Small intestine (tissue), 7 donors: ENCODE measurements around the gene RAET1G. TPM values are rescaled to one million over a fixed set of nuclear protein-coding genes. Genes with fewer than 3 reads are reported as not detected.

Experiments used
- DNase-seq, 2 donors: peaks; one replicate each; pipeline versions ENCODE4 v3.0.0 to v3.0.0-alpha.2; 2013
- FAIRE-seq: peaks from 2 replicates; lab custom pipeline; 2012; peaks lifted over from hg19 to GRCh38; lab: Jason Lieb, UNC
- H3K27ac ChIP-seq, 3 donors: one replicate each; pipeline ENCODE4 v1.5.1; 2013; ENCODE audit warnings: low read length in 2 of 3, mild to moderate bottlenecking in 2 of 3, control low read depth in 1 of 3, inconsistent platforms in 1 of 3, low read depth in 1 of 3, moderate library complexity in 1 of 3
- H3K27me3 ChIP-seq, 3 donors: one replicate each; pipeline ENCODE4 v1.6.1; 2013; ENCODE audit warnings: low read length in 3 of 3, inconsistent platforms in 1 of 3; ENCODE audit not compliant: control insufficient read depth in 3 of 3, insufficient read depth in 3 of 3
- H3K36me3 ChIP-seq, 3 donors: one replicate each; pipeline ENCODE4 v1.6.1; 2013; ENCODE audit warnings: low read length in 3 of 3, inconsistent platforms in 1 of 3, low read depth in 1 of 3, mild to moderate bottlenecking in 1 of 3, moderate library complexity in 1 of 3; ENCODE audit not compliant: control insufficient read depth in 3 of 3, insufficient read depth in 2 of 3
- H3K4me1 ChIP-seq, 3 donors: one replicate each; pipeline ENCODE4 v1.6.1; 2013; ENCODE audit warnings: low read length in 2 of 3, inconsistent platforms in 1 of 3, low read depth in 1 of 3, mild to moderate bottlenecking in 1 of 3, moderate library complexity in 1 of 3; ENCODE audit not compliant: control insufficient read depth in 3 of 3, insufficient read depth in 2 of 3
- H3K4me3 ChIP-seq, 3 donors: one replicate each; pipeline ENCODE4 v1.5.1; 2013; ENCODE audit warnings: low read length in 3 of 3, control low read depth in 1 of 3, inconsistent platforms in 1 of 3, low read depth in 1 of 3, mild to moderate bottlenecking in 1 of 3, moderate library complexity in 1 of 3
- H3K9me3 ChIP-seq, 2 donors: one replicate each; pipeline ENCODE4 v1.6.1; 2013; ENCODE audit warnings: low read depth in 1 of 2, low read length in 1 of 2; ENCODE audit not compliant: control insufficient read depth in 2 of 2, insufficient read depth in 1 of 2
- WGBS, 3 donors: extraction: QIAGEN DNeasy Blood & Tissue Kit; methylation state at CpG; one replicate each; pipeline ENCODE4 v1.1.7; 2013; 5-methylcytosine and 5-hydroxymethylcytosine counted together
- polyA plus RNA-seq, 4 donors: library from polyadenylated mRNA; stranded (reverse) in 3 of 4; unstranded in 1 of 4; fragments of 200-250 nt in 3 of 4; fragments of 120-200 nt in 1 of 4; gene quantifications; one replicate each; pipeline versions ENCODE4 v1.2.1 to v1.2.3, GENCODE V29; 2013
- donor health status: healthy with polysubstance abuse.
- donor health status: control.
- donor health status: control.
- donor health status: Bipolar disorder and iron deficiency.
- donor health status: healthy.

RAET1G gene
- polyA plus RNA-seq, 4 donors = 0.15 to 0.27 TPM; not detected in 2

DNA sequence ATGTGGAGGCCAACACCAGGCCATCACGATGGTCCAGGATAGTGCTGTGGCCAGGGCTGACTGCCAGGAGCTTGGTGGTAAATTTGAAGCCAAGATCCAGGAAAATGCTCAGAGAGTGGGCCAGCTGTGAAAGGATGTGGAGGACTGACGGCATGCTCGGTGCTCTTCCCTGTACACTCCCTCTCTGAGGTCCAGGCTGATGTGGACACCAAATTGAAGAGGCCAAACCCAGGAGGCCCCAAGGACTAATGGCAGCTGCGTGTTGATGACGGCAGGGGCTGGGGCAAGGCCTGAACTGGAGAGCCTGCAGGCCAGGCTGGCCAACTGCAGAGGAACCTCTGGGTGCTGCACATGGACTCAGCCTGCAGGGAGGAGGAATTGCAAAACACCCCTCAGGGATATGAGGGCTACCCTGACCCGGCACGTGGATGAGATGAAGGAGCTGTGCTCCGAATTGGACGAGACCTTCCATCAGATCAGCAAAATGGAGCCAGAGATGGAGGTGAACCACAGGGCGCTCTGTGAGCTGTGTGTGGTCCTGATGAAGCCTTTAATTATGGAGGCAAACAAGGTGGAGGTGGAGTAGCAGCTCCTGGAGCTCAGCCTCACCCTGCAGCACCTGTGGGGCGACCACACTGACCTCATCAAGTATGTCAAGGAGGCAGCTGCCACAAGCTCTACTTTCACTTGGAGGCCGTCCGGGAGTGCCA, 18.1 kb downstream of the RAET1G start:
- peaks cover 0 to 9% of the 10 kb centered on the region in 2 donors for H3K9me3 ChIP-seq
- FAIRE-seq = no peak
- no peaks in the 10 kb centered on the region for H3K36me3 ChIP-seq
- H3K4me1 ChIP-seq = no peaks in the 10 kb centered on the region
- no peak overlapping the region for H3K4me3 ChIP-seq
- no peaks in the 10 kb centered on the region for H3K27me3 ChIP-seq
- 86 to 91% (median 87%) methylated on average over 13 of the region's 13 CpGs for WGBS, 3 donors
- no peak overlapping the region for H3K27ac ChIP-seq
- no peak for DNase-seq

DNA sequence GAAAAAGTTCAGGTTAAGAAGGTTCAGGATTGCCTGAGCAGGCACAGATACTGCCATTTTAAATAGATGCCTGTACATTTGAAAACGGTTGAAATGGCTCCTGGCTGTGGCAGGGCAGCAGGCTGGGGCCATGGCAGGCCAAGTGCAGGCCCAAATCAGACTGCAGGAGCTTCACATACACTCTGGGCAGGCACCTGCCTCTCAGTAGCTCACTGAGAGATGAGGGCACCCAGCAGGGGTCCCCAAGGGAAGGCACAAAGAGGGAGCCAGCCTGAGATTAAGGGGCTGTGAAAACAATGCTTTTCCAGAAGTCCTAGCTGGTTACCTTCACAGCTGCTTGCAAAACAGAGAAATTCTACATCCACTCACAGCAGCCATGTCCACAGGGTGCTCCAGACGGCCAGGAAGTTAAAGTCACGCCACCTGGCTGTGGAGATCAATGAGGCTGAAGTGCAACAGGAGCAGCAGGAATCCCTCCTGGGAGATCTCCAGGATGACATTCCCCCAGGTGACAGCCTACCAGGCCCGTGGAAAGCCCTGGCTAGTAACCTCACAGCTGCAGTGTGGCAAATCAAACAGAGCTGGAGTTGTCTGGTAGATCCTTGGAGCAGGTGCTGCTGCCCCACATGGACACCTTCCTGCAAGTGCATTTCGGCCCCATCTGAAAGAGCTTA, 18.8 kb downstream of the RAET1G start:
- FAIRE-seq (no peak), DNase-seq (no peak)
- Histone ChIP-seq H3K27ac (no peak overlapping the region), H3K36me3 (no peaks in the 10 kb centered on the region), H3K27me3 (no peaks in the 10 kb centered on the region), H3K9me3 (peaks cover 0 to 8% of the 10 kb centered on the region in 2 donors), H3K4me3 (no peak overlapping the region), H3K4me1 (no peaks in the 10 kb centered on the region)
- 47 to 62% (median 50%) methylated on average over 5 of the region's 5 CpGs for WGBS, 3 donors

DNA sequence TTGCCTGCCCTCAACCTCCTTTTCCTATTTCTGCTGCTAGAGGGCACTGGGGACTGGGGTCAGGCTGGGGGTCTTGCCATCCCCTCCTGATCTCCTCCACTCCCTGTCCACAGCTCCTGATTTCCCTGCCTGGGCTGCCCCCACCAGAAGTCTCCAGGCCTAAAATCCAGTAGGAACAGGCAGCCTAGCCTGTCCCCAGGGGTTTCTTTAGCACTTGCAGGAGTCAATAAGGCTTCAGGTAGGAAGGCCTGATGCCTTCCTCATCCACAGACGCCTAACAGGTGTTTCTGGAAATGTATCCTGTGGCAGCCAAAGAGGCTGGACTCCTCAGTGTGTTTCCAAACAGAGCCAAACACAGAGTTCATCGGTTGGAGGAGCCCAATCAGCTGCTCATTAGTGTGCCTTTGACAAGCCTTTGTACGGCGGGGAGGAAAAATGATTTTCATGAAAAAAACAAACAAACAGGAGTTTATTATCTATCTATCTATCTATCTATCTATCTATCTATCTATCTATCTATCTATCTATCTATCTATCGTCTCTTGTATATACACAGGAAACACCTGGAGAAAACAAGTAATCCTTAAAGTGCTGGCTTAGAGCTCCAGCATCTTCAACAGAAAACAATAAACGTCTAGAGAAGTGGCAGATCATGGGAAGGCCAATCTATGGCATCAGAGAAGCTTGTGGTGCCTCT, 21.3 kb downstream of the RAET1G start:
- Histone ChIP-seq H3K4me3 (no peak overlapping the region), H3K4me1 (peaks cover 0 to 3% (median 0%) of the 10 kb centered on the region in 3 donors), H3K27me3 (no peaks in the 10 kb centered on the region), H3K36me3 (no peaks in the 10 kb centered on the region), H3K9me3 (no peaks in the 10 kb centered on the region), H3K27ac (no peak overlapping the region)
- FAIRE-seq (no peak), DNase-seq (no peak)
- 84 to 88% (median 86%) methylated on average over 6 of the region's 6 CpGs for WGBS, 3 donors

DNA sequence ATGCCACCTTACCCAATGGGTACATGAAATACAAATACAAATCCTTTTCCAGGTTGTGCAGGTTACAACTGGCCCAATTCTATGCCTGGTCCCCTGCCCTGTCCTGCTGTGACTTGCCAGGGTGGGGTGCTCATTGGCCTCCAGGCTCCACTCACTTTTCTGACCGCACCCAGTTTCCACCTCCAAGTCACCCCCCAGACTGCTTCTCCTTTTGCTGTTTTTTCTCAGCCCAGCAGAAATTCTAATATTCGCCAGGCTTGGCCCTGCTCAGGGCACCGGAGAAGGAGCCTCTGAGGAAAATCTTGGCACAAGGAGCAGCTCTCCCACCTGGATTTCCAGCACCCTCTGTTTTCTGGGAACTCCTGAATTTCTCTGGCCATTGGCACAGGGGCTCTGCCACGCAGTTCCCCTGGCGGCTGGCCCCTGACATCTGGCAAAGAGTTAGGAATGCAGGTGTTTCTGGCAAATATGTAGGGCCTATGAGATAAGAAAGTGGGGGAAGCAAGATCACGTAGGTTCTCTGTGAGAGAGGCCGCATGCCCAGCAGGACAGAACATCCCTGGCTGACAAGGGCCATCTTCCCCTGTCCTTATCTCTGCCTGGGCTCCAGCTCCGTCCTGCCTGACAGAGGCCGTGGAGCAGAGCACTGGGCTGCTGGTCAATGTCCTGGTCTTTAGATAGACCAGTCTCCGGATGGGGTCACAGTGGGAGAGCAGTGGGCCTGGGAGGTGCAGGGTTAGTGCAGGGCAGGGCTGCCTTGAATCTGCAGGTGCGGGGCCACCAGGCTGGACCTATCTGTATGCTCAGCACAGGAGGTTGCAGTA, 22.1 kb downstream of the RAET1G start:
- DNase-seq (no peak), FAIRE-seq (no peak)
- Histone ChIP-seq H3K27ac (no peak overlapping the region), H3K27me3 (no peaks in the 10 kb centered on the region), H3K4me3 (no peak overlapping the region), H3K36me3 (no peaks in the 10 kb centered on the region), H3K4me1 (peaks cover 0 to 3% (median under 1%) of the 10 kb centered on the region in 3 donors), H3K9me3 (no peaks in the 10 kb centered on the region)
- WGBS, 3 donors = 92 to 93% (median 92%) methylated on average over 11 of the region's 11 CpGs

DNA sequence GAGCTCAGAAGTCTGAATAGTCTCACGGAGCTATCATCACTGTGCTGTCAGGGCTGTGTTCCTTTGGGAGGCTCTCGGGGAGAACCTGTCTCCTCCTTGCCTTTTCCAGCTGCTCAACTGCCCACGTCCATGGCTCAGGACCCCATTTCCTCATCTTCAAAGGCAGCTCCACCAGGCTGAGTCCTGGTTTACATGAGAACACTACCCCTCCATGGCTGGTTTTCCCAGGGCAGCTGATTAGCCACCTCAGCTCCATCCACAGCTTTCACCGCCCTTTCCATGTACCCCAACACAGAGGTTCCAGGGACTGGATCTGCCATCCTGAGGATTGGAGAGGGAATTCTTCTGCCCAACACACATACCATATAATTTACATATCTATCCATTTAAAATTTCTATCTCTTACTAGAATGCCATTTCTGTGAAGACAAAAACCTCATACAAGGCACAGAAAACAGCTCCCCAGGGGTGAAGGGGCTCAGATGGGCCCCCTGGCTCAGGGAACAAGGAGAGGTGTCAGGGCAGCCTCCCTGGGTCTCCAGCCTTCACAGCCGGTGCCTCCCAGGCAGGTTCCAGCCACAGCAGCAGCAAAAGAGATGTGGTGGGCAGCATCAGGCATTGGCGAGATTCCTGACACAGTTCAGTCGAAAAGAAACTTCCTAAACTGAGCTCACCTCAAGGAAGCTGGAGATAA, 22.8 kb downstream of the RAET1G start:
- FAIRE-seq (no peak), DNase-seq (no peak)
- Histone ChIP-seq H3K9me3 (no peaks in the 10 kb centered on the region), H3K27ac (no peak overlapping the region), H3K4me1 (peaks cover 3 to 7% (median 6%) of the 10 kb centered on the region in 3 donors), H3K27me3 (no peaks in the 10 kb centered on the region), H3K4me3 (no peak overlapping the region), H3K36me3 (no peaks in the 10 kb centered on the region)
- 86 to 91% (median 87%) methylated on average over 7 of the region's 7 CpGs for WGBS, 3 donors

DNA sequence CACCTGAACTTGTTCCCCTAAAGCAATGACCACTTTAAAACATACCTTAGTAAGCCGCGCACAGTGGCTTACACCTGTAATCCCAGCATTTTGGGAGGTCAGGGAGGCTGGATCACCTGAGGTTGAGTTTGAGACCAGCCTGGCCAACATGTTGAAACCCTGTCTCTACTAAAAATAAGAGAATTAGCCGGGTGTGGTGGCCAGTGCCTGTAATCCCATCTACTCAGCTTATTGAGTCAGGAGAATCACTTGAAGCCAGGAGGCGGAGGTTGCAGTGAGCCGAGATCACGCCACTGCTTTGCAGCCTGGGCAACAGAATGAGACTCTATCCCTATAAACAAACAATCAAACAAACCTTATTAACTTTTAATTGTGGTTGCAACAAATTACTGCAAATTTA, 23.4 kb downstream of the RAET1G start:
- Histone ChIP-seq H3K36me3 (no peaks in the 10 kb centered on the region), H3K4me3 (no peak overlapping the region), H3K4me1 (peaks cover 3 to 9% (median 6%) of the 10 kb centered on the region in 3 donors), H3K9me3 (no peaks in the 10 kb centered on the region), H3K27ac (no peak overlapping the region), H3K27me3 (no peaks in the 10 kb centered on the region)
- FAIRE-seq (no peak), DNase-seq (no peak)
- WGBS, 3 donors = 89 to 96% (median 95%) methylated on average over 6 of the region's 6 CpGs

DNA sequence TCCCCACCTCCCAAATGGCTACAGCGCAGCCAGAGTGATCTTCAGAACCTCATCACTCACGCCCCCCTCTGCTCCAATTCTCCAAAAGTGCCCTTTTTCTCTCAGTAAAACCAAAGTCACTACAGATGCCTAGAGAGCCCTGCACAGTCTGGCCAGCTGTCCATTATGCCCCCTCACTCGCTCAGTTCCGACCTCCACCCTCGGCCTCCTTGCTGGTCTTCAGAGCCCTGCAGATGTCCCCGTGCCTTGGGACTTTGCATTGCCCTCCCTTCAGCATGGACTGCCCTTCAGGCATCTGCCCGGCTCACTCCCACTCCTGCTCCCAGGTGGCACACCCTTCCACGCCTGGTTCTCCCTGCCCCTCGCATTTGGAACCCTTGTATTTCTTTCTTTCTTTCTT, 24.0 kb downstream of the RAET1G start:
- 93 to 95% (median 94%) methylated on average over 9 of the region's 9 CpGs for WGBS, 3 donors
- DNase-seq = no peak
- Histone ChIP-seq H3K4me3 (no peak overlapping the region), H3K4me1 (peaks cover 3 to 9% (median 6%) of the 10 kb centered on the region in 3 donors), H3K27me3 (no peaks in the 10 kb centered on the region), H3K9me3 (no peaks in the 10 kb centered on the region), H3K36me3 (no peaks in the 10 kb centered on the region), H3K27ac (no peak overlapping the region)
- no peak for FAIRE-seq
